C4-2B (cell line): Measurements from ENCODE around the gene MAST4.

ENCODE experiments used
- CTCF ChIP-seq: fragments of 450-650 bp; conservative IDR thresholded peaks from 2 replicates; pipeline ENCODE4 v1.5.1; 2017; ENCODE audit warnings: mild to moderate bottlenecking
- ZFX ChIP-seq: fragments of 450-650 bp; IDR thresholded peaks from 2 replicates; pipeline ENCODE4 v1.6.1; 2017

- no peak for TF ChIP-seq CTCF
- no peak for TF ChIP-seq ZFX
Measured at GRCh38 chr5:66646570-66646969, 50.4 kb downstream of the MAST4 start.
